ENCODE measurements around the gene FREM3. TPM values are rescaled to one million over a fixed set of nuclear protein-coding genes. Genes with fewer than 3 reads are reported as not detected.
"Not testable (repeated sequence)": the region's sequence is repeated elsewhere in the genome, so short reads cannot be mapped to it uniquely, and the experiment has no call there.

The FREM3 gene
- polyA plus RNA-seq, 2 of the 4 experiments (the other 2 are of a cell fraction), result not detected

GRCh38 chr4:143743591-143743990, 43.1 kb upstream of the FREM3 start:
- Histone ChIP-seq H3K4me3 (no peak overlapping the region), H3K27ac (no peak overlapping the region), H3K4me1 (no peaks in the 10 kb centered on the region), H3K4me2 (no peak overlapping the region), H3K9me3 (no peaks in the 10 kb centered on the region)
- ChIA-PET CTCF (no interaction called here), POLR2A (no interaction called here)
- FAIRE-seq (no peak), DNase-seq (ENCODE audit: low read depth in 1 of 2, low spot score in 1 of 2) (no peak), ATAC-seq (no peak)
- TF ChIP-seq MAZ (IDR thresholded peaks at IDR 0.05; ENCODE audit: borderline replicate concordance, low read depth, low read length) (no peak), ZC3H11A (IDR thresholded peaks at IDR 0.05) (no peak), BCL3 (IDR thresholded peaks at IDR 0.05) (no peak), BHLHE40 (IDR thresholded peaks at IDR 0.05; ENCODE audit: low read depth, low read length) (no peak), PHF8 (IDR thresholded peaks at IDR 0.05; ENCODE audit: borderline replicate concordance, low read depth) (no peak), JUN (IDR thresholded peaks at IDR 0.05) (no peak), EHF (CRISPR knock-in tag; IDR thresholded peaks at IDR 0.05) (no peak), ZFP36 (IDR thresholded peaks at IDR 0.05; ENCODE audit: borderline replicate concordance, partially characterized antibody) (no peak), POLR2AphosphoS2 (conservative IDR thresholded peaks at IDR 0.05; ENCODE audit: low read length) (no peak), HDAC2 (IDR thresholded peaks at IDR 0.05) (no peak), TFCP2L1 (CRISPR knock-in tag; IDR thresholded peaks at IDR 0.05) (no peak), HOXA7 (CRISPR knock-in tag; IDR thresholded peaks at IDR 0.05) (no peak)
- TF ChIP-seq, protein P1, sequence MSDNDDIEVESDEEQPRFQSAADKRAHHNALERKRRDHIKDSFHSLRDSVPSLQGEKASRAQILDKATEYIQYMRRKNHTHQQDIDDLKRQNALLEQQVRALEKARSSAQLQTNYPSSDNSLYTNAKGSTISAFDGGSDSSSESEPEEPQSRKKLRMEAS (IDR thresholded peaks at IDR 0.05), result no peak
- TF ChIP-seq, protein P2, sequence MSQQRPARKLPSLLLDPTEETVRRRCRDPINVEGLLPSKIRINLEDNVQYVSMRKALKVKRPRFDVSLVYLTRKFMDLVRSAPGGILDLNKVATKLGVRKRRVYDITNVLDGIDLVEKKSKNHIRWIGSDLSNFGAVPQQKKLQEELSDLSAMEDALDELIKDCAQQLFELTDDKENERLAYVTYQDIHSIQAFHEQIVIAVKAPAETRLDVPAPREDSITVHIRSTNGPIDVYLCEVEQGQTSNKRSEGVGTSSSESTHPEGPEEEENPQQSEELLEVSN (IDR thresholded peaks at IDR 0.05; ENCODE audit: borderline replicate concordance, low read depth), result no peak
- WGBS (ENCODE audit: missing lambda C conversion rate), result 6% methylated on average over 3 of the region's 3 CpGs

GRCh38 chr4:143742834-143743233, 42.4 kb upstream of the FREM3 start:
- no peak for TF ChIP-seq ESRRA (IDR thresholded peaks at IDR 0.05; ENCODE audit: borderline replicate concordance, low read length)
- TF ChIP-seq, protein P1 (IDR thresholded peaks at IDR 0.05), result no peak
- no peak for TF ChIP-seq USF2 (IDR thresholded peaks at IDR 0.05)
- no peak for TF ChIP-seq TFCP2L1 (CRISPR knock-in tag; IDR thresholded peaks at IDR 0.05)
- TF ChIP-seq POLR2A (IDR thresholded peaks at IDR 0.05; ENCODE audit: low read length), result no peak
- TF ChIP-seq POLR2AphosphoS2 (conservative IDR thresholded peaks at IDR 0.05; ENCODE audit: low read length), result no peak
- TF ChIP-seq SMC3 (IDR thresholded peaks at IDR 0.05), result no peak
- TF ChIP-seq PHF8 (IDR thresholded peaks at IDR 0.05; ENCODE audit: borderline replicate concordance, low read depth), result no peak
- TF ChIP-seq BHLHE40 (IDR thresholded peaks at IDR 0.05; ENCODE audit: low read depth, low read length), result no peak
- TF ChIP-seq EP300 (IDR thresholded peaks at IDR 0.05), result no peak
- TF ChIP-seq FOSL2 (IDR thresholded peaks at IDR 0.05), result no peak
- no peak for TF ChIP-seq FOSL2 (CRISPR knock-in tag; IDR thresholded peaks at IDR 0.05)
- TF ChIP-seq EHF (CRISPR knock-in tag; IDR thresholded peaks at IDR 0.05), result no peak
- TF ChIP-seq ZFP36 (IDR thresholded peaks at IDR 0.05; ENCODE audit: borderline replicate concordance, partially characterized antibody), result no peak
- TF ChIP-seq NFE2L2 (conservative IDR thresholded peaks at IDR 0.05; ENCODE audit: low read length), result no peak
- TF ChIP-seq ZSCAN20 (CRISPR knock-in tag; IDR thresholded peaks at IDR 0.05), result no peak
- ATAC-seq (no peak), FAIRE-seq (no peak), DNase-seq (ENCODE audit: low read depth in 1 of 2, low spot score in 1 of 2) (no peak)
- no peak overlapping the region for H3K4me3 ChIP-seq
- no peak overlapping the region for H3K27ac ChIP-seq
- H3K4me1 ChIP-seq, result no peaks in the 10 kb centered on the region
- CTCF ChIA-PET, result no interaction called here
- H3K4me2 ChIP-seq, result no peak overlapping the region
- H3K9me3 ChIP-seq, result no peaks in the 10 kb centered on the region
- POLR2A ChIA-PET, result no interaction called here
- WGBS (ENCODE audit: missing lambda C conversion rate), result 15% methylated on average over 2 of the region's 2 CpGs

DNA sequence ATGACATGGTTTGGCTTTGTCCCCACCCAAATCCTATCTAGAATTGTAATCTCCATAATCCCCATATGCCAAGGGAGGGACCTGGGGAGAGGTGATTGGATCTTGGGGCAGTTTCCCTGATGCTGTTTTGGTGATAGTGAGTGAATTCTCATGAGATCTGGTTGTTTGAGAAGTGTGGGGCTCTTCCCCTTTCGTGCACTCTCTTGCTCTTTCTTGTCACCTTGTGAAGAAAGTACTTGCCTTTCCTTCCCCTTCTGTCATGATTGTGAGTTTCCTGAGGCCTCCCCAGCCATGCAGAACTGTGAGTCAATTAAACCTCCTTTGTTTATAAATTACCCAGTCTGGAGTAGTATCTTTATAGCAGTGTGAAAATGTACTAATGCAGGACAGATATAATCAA, 36.4 kb upstream of the FREM3 start:
- ChIA-PET CTCF (no interaction called here), POLR2A (no interaction called here)
- DNase-seq (ENCODE audit: low read depth in 1 of 2, low spot score in 1 of 2) (no peak), ATAC-seq (no peak), FAIRE-seq (no peak)
- Histone ChIP-seq H3K4me3 (no peak overlapping the region), H3K4me1 (no peaks in the 10 kb centered on the region), H3K9me3 (no peaks in the 10 kb centered on the region), H3K4me2 (no peak overlapping the region), H3K27ac (no peak overlapping the region)
- TF ChIP-seq SMC3 (IDR thresholded peaks at IDR 0.05) (no peak), NFE2L2 (conservative IDR thresholded peaks at IDR 0.05; ENCODE audit: low read length) (no peak)
- 0% methylated on average over 1 of the region's 1 CpG for WGBS (ENCODE audit: missing lambda C conversion rate)

DNA sequence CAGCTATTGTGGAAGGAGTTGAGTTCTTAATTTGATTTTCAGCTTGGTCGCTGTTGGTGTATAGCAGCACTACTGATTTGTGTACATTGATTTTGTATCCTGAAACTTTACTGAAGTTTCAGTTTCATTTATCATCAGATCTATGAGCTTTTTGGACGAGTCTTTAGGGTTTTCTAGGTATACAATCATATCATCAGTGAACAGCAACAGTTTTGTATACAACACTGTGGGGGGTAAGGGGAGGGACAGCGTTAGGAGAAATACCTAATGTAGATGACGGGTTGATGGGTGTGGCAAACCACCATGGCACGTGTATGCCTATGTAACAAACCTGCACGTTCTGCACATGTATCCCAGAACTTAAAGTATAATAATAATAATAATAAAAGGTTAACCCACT, 35.6 kb upstream of the FREM3 start:
- DNase-seq (ENCODE audit: low read depth in 1 of 2, low spot score in 1 of 2); ATAC-seq; H3K4me3 ChIP-seq; H3K4me1 ChIP-seq; H3K9me3 ChIP-seq; H3K4me2 ChIP-seq; H3K27ac ChIP-seq; POLR2A ChIA-PET; FAIRE-seq; CTCF ChIA-PET: not testable (repeated sequence)
- WGBS (ENCODE audit: missing lambda C conversion rate), result 10% methylated on average over 6 of the region's 6 CpGs
